IMR-90 (cell line): ENCODE data around the gene ATP6V0C.
A peak's percentile ranks its signal among the peaks of the same experiment; 100 is the strongest.

Source experiments
- BHLHE40 ChIP-seq: fragments of 150-350 bp; IDR thresholded peaks from 2 replicates; pipeline ENCODE4 v1.6.1; 2016; ENCODE audit warnings: mild to moderate bottlenecking, low read depth, low read length
- CEBPB ChIP-seq: IDR thresholded peaks from 2 replicates; pipeline ENCODE4 v1.6.1; 2012; ENCODE audit warnings: low read depth, low read length, improper control_type of control experiment
- CHD1 ChIP-seq: IDR thresholded peaks from 2 replicates; pipeline ENCODE4 v1.6.1; 2012; ENCODE audit warnings: low read depth, low read length, improper control_type of control experiment
- CTCF ChIP-seq: conservative IDR thresholded peaks from 2 replicates; pipeline ENCODE4 v1.5.1; 2012; ENCODE audit warnings: mild to moderate bottlenecking, low read depth, low read length, improper control_type of control experiment
- ELK1 ChIP-seq: fragments of 150-350 bp; IDR thresholded peaks from 2 replicates; pipeline ENCODE4 v1.6.1; 2016; ENCODE audit warnings: low read depth, mild to moderate bottlenecking, low read length, moderate library complexity, borderline replicate concordance
- MAFK ChIP-seq: IDR thresholded peaks from 2 replicates; pipeline ENCODE4 v1.6.1; 2012; ENCODE audit warnings: low read depth, low read length, improper control_type of control experiment
- MAZ ChIP-seq: IDR thresholded peaks from 2 replicates; pipeline ENCODE4 v1.6.1; 2012; ENCODE audit warnings: low read depth, mild to moderate bottlenecking, low read length, improper control_type of control experiment, moderate library complexity, borderline replicate concordance
- MXI1 ChIP-seq: IDR thresholded peaks from 2 replicates; pipeline ENCODE4 v1.6.1; 2012; ENCODE audit warnings: low read depth, mild to moderate bottlenecking, low read length, moderate library complexity, borderline replicate concordance
- NFE2L2 ChIP-seq: fragments of 150-350 bp; IDR thresholded peaks from 2 replicates; pipeline ENCODE4 v1.6.1; 2016; ENCODE audit warnings: low read depth, mild to moderate bottlenecking, low read length
- POLR2A ChIP-seq: IDR thresholded peaks from 2 replicates; pipeline ENCODE4 v1.6.1; 2012; ENCODE audit warnings: mild to moderate bottlenecking, low read depth, low read length
- RAD21 ChIP-seq: IDR thresholded peaks from 2 replicates; pipeline ENCODE4 v1.6.1; 2012; ENCODE audit warnings: low read length, improper control_type of control experiment
- RFX5 ChIP-seq: IDR thresholded peaks from 2 replicates; pipeline ENCODE4 v1.8.0; 2012; ENCODE audit warnings: low read depth, mild to moderate bottlenecking, low read length, moderate library complexity
- SMC3 ChIP-seq: fragments of 150-350 bp; IDR thresholded peaks from 2 replicates; pipeline ENCODE4 v1.6.1; 2016; ENCODE audit warnings: low read depth, mild to moderate bottlenecking, antibody characterized with exemption, low read length, moderate library complexity
- USF2 ChIP-seq: fragments of 150-350 bp; IDR thresholded peaks from 2 replicates; pipeline ENCODE4 v1.6.1; 2017; ENCODE audit warnings: mild to moderate bottlenecking, antibody characterized with exemption, low read length, low read depth

GRCh38 chr16:2532494-2533141, 18.9 kb downstream of the ATP6V0C start:
- TF ChIP-seq CEBPB (no peak), CTCF (no peak), RFX5 (no peak), MXI1 (no peak), POLR2A (no peak), MAFK (no peak), BHLHE40 (no peak), MAZ (peak; percentile 24; the same call in 1 of the 2 replicates), CHD1 (no peak), ELK1 (no peak), RAD21 (no peak), NFE2L2 (no peak), SMC3 (no peak), USF2 (no peak)
